Measurements from ENCODE around the gene ST6GALNAC5. TPM values are rescaled to one million over a fixed set of nuclear protein-coding genes. Genes with fewer than 3 reads are reported as not detected.
"Not testable (repeated sequence)": the region's sequence is repeated elsewhere in the genome, so short reads cannot be mapped to it uniquely, and the experiment has no call there.

The ST6GALNAC5 gene
- polyA plus RNA-seq, 1 donor = 1.4 TPM

DNA sequence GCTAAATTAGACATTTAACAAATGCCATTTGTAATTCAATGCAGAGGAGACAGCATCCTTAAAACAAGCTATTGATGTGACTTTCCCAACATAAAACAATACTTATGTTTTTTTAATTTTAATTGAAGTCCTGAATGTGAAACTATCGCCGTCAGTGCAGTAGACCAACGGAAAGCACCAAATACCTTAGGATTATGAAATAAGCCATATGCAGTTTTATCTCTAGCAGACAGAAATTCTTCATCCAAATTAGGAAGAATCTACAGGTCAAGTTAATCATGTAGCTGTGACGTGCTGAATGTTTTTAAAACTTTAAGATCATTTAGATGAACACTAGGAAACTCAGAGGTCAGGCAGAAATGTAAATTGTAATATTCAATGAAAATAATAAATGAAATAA is 714 bp upstream of the ST6GALNAC5 start:
- no peak for DNase-seq (ENCODE audit: low read depth)

DNA sequence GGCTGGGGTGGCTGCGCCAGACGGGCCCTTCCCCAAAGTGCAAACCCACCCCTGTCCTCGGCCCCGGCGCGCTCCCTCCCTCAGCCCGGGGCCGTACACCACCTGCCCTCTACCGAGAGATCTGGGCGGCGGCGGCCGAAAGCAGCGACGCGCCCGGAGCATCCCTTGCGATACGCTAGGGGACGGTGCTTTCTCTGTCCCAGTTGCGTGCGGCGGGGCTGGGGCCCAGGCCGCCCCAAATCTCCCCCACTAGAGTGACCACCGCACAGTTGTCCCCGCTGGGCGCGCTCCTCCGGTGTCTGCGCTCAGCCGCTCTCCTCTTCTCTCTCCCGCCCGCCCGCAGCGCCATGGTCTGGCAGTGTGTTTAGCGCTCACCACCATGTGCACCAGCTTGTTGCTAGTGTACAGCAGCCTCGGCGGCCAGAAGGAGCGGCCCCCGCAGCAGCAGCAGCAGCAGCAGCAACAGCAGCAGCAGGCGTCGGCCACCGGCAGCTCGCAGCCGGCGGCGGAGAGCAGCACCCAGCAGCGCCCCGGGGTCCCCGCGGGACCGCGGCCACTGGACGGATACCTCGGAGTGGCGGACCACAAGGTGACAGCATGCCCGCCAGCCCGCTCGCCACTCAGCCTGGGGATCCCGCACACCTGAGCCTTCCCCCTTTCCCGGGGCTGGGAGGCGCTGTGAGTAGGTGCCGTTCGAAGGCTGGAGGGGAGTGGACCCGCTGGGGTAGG is 1.0 kb downstream of the ST6GALNAC5 start:
- no peak for DNase-seq (ENCODE audit: low read depth)

DNA sequence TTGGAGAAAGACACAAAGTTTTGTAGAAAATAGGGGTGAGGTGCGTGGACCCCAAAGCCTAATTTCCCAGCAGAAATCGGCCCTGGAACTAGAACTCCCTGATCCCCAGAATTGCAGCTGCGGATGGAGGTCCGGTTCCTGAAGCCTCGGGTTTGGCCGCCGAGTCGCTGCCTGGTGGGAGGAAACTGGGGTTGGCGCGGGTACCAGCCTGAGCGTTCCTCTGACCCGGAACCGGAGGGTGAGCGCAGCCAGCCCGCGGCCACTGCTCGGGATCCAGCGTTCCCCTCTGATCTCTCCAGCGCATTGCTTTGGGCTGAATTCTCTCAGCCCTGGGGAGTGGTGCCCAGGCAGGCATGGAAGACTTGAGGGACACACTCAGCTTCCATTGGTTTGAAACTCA is 1.6 kb downstream of the ST6GALNAC5 start:
- no peak for DNase-seq (ENCODE audit: low read depth)

DNA sequence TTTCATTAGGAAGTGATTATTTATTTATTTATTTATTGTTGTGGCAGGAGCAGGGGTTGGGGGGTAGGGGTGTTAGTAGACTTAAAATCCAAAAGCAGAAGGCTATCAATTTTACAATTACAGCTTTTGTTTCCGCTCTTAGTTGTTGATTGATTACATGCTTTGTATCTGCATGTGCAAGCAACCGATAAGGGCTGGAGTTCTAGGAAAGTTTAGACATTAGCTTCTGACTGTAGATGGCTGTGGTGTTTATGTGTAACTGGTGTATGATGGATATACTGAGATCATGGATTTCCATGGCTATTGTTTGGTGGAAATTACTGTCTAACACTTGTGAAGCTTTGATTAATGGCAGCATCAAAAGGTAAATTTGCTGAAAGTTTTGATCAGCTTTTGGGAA is 2.8 kb downstream of the ST6GALNAC5 start:
- no peak for DNase-seq (ENCODE audit: low read depth)

DNA sequence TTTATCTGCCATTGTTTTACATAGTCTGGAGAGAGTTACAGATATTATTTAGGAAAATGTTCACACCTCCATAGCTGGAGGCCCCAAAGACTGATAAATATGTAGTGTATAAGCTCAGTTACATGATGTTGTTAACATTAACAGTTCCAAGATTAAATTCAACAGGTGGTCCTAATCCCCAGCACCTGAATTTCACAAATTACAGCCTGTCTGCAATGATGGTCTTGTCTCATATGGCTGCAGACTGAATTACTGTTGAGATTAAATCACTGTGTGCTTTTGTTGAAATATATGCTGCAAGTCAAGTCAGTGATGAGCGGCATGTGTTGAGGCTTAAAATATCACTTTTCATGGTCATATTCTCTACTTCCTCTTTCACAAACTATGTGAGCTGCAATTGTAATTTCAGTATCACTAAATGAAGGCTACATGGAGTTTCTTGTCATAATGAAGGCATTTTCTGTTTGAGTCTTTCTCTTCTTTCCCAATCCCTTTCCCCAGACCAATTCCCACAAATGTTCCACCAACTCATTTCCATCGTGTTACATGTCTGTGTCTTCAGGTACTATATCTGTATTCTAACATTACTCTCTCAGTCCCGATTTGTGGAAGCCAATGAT is 4.2 kb downstream of the ST6GALNAC5 start:
- DNase-seq (ENCODE audit: low read depth) = no peak

DNA sequence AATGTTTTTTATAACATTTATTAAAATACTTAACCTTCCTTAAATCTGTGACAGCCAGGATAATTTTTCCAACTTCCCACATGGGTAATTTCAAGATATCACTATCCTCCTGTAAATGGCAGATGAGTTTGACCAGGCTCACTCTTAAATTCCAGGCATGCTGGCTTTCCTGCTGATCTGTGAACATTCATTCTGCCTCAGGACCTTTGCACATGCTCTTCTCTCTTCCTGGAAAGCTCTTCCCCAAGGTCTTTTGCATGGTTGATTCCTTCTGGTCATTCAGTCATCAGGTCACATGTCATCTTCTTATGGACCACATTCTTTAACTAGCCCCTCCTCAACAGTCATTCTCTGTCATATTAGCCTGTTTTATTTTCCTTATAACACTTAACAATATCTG is 5.7 kb downstream of the ST6GALNAC5 start:
- no peak for DNase-seq (ENCODE audit: low read depth)

DNA sequence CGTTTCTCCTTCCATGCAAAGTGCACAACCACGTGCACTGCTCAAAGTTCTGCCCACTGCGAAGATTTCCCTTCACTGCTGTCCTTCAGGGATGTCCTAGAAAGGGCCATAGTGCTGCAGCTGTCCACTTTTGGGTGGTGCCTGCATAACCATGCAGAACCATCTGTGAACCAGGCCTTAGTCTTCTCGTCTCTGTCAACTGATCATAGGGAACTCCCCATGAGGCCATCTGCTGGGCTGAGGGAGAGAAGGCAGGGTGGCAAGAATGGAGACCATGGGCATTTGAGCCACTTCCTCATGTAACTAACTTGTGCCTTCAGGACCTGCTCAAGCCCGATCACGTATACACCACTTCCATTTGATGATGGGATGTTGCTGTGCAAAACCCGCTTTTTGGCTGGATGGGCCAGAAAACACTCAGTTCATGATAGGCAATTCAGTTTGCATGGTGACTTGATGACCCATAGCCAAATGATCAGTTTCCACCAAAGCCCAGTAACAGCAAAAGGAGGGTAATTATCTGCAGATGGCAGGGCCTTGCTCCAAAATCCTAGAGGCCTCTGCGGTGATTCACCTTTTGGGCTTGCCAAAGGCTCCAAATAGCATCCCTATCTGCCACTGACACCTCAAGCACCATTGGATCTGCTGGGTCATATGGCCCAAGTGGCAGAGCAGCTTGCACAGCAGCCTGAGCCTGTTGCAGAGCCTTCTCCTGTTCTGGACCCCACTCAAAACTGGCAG is 9.5 kb downstream of the ST6GALNAC5 start:
- DNase-seq (ENCODE audit: low read depth) = no peak

DNA sequence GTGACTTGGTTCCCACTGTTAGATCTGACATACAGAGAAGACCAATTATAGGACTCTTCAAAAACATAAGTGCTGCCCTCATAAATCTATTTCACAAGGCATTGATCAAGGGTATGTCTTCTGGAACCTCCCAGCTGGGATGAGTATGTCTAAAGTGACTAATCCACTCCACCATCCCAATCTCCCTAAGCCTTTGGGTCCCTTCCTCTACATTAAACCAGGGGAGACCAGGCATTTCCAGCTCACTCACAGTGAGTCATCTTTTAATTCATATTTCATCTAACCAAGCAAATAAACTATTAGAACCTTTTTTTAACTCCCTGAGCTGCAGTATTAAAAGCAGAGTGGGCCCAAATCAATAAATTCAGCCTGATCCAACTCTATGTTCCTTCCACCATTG is 11.7 kb downstream of the ST6GALNAC5 start:
- not testable (repeated sequence) for DNase-seq (ENCODE audit: low read depth)

DNA sequence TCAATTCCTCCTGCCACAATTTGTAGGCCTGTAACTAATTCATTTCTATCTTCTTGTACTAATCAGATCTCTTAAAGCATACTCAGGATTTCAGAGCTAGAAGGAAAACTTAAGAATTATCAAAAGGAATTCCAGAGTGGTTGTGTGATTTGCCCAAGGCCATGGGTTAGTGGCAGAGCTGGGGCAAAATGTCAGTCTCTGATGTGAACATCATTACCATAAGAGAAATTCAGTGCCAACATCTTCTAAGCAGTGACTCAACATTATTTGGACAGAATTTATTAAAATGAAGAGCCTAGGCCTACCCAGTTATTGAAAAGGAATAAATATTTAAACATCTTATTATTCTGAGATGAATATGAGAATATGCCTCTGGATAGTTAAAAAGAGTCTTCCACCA is 14.5 kb downstream of the ST6GALNAC5 start:
- no peak for DNase-seq (ENCODE audit: low read depth)

DNA sequence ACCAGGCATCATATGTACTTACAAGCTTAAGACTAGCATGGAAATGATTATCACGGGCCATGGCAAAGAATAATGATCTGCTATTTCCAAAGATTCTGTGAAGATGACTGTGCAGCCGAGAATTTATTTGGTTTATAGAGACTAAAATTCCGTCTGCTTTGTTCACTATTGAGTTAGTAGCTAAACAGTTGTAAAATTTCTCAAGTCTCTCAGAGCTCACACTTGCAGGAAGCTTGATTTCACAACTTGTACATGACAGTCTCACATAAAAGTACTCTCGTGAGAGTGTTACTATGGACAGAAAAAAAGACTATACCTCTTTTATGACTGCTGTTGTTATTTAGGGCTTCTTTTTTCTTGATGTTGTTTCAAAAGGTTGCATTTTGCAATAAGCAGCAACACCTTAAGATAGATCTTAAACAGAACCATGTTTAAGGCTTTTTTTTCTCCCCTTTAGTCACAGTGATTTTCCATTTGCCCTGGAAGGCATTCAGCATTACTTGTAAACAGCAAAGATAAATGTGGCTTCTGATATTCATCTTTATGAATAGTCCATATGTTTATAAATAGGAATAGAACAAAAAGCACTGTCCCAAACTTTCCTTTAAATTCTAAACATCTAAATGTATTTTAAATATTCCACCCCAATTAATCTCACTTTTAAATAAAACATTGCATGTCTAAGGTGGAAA is 24.8 kb downstream of the ST6GALNAC5 start:
- no peak for DNase-seq (ENCODE audit: low read depth)

DNA sequence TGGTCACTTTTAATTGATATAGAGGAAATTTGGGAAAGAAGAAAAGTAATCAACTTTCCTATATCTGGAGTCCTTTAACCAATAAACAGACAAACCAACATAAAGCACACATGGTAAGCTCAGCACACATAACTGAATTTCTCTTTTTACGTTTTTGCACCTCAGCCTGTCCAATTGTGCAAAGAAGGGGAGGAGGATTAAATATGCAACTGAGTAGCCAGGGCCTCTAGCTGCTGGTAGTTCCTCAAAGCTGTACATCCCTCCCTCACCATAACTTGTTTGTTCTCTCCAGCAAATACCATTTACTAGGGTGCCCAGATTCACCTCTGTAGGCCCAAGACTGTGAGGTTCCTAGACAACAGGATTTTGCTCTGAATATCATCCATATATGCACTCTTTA is 25.4 kb downstream of the ST6GALNAC5 start:
- no peak for DNase-seq (ENCODE audit: low read depth)

DNA sequence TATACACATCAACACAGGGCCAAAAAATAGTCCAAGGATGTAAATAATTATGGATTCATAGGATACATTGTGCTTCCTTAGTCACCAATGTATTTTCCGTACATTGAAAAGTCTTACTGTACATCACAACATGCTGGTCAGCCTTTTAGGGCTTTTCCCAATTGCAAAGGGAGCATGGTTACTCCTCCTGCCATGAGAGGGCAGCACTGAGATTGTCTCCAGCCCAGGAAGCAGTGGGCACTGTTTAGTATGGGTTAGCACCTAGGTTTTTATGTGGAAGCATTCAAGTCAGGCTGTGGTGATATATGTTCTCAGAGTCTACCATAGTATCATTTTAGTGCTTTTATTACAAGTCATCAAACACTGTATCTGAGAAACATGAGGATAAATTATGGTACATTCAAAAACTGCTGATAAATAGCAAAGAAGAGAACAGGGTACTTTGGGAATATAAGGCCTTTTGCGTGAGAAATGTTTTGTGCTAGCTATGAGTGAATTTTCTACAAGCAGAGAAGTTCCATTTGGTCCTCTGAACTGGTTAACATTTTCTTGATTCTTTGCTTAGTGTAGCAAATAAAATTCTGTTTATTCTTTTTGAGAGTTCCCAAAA is 34.0 kb downstream of the ST6GALNAC5 start:
- DNase-seq (ENCODE audit: low read depth) = no peak

DNA sequence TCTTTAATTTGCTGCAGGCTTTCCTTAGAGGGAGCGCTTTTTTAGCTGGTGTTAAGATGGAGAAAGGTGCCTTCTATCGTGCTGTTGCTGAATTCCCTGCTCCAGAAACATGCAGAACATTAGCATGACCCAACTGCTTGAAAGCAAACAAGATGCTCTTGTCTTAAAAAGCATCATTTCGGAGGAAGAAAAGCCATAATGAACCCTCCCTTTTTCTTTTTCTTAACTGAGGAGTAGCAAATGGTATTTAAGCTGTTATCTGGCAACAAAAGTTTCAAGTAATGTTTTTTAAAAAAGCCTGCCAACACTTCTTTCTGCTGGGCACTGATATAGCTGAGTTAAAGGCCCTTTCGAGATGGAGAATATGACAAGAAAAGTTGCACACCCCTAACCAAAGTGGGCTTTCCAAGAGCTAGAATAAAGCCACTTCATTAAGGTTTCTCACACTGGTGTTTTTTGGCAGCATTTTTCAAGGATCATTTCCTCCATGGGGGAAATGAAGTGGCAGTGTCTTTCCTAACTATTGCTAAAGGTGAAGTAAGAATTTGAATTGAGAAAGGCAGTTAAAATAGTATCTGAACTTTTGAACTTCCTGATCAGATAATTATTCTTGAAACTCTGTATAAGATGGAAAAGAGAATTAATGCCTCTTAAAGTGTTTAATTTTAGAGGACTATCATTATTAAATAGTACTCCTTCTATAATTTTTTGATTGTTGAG is 38.8 kb downstream of the ST6GALNAC5 start:
- no peak for DNase-seq (ENCODE audit: low read depth)

- no peak for DNase-seq (ENCODE audit: low read depth)
These were observed 42.0 kb downstream of the ST6GALNAC5 start for GRCh38 chr1:76909311-76909710.

GRCh38 chr1:76919085-76919484 is 51.8 kb downstream of the ST6GALNAC5 start:
- no peak for DNase-seq (ENCODE audit: low read depth)

- DNase-seq (ENCODE audit: low read depth) = no peak
These were observed 54.3 kb downstream of the ST6GALNAC5 start for GRCh38 chr1:76921590-76921989.

DNA sequence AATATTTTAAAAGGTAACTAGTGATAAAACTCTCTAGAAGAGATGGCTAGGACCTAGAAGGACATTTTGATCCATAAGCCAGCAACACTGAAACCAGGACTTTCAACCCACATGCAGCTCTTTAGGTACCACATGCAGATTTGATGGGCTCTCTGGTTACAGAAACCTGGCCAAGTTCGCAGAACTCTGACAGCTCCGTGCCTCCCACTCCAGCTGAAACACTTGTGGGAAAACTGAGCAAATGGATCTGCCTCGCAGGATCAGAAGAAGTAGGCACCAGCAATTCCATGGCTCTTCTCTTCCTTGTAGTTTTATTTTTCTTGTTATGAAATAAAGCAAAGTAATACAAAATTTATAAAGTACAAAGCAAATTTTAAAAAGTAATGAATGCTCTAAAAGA is 58.5 kb downstream of the ST6GALNAC5 start:
- DNase-seq (ENCODE audit: low read depth) = no peak

- no peak for DNase-seq (ENCODE audit: low read depth)
These were observed 61.2 kb downstream of the ST6GALNAC5 start for GRCh38 chr1:76928522-76928921.

DNA sequence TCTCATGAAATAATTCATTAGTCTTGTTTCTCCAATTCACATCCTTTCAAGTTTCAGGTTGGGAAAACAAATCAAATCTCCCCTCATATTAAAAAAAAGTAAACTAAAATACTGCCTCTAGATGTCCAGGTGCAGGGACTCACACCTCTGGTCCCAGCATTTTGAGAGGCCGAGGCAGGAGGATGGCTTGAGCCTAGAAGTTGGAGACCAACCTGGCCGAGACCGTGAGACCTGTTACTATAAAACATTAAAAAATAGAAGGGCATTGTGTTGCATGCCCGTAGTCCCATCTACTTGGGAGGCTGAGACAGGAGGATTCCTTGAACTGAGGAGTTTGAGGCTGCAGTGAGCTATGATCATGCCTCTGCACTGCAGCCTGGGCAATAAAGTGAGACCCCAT is 61.9 kb downstream of the ST6GALNAC5 start:
- no peak for DNase-seq (ENCODE audit: low read depth)

DNA sequence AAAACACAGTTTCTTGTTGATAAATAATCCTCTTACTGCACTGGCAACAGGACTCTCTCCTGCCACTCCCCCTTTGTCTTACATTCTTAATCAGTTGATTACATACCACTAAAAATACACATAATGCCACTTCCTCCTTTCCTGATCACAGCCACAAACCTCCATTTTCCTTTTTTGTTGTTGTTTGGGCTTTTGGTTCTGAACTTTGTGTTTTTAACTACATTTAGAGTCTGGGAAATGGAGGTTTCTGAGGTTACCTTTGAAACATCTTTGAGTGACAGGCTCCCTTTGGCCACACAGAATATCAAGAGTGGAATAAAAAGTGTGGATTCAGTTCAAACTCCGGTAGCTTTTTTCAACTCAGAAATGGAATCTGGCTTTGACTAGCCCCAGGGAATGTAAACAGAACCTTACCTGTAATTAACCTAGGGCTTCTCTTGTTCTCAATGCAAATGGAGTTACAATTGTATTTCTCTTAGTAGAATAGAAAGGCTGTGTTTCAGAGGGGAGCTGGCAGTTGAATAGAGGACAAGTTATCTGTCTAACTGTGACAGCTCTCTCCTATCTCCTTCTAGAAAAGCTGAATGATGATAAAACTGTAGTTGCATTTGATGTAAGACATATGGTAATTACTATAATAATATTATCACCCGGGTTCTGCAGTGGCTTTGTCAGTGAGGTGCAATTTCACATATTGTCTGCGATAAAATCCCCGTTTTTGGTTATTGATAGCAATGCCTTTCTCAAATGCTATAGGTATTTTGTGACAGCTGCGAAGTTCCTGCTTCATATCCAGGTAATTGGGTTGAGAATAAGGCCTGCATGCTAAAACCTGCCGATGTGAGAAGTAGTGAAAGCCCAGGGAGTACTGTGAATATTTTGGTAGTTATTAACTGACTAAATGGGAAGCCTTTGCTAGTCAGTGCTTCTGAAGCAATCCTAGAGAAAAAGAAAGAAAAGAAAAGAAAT is 66.9 kb downstream of the ST6GALNAC5 start:
- no peak for DNase-seq (ENCODE audit: low read depth)

Measured in forelimb muscle (tissue), 1 donor.